ENCODE measurements around the gene PPFIBP1.
"Not testable (repeated sequence)": the region's sequence is repeated elsewhere in the genome, so short reads cannot be mapped to it uniquely, and the experiment has no call there.

The PPFIBP1 gene

DNA sequence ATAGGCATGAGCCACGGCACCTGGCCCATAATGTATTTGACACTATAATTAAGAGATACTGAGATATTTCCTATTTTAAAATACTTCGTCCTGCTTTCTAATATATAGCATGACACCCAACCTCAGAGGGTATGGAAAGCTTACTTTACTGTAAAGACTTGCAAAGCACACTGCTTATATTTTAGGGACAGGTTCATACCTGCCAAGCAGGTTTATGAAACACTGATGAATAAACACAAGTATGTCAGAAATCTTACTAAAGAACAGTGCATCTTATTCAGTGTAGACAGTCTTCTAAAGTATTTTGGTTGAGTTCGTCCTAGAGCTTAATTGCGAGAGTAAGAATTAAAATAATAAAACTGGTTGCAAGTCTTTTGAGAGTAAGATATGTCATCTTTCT, 65.4 kb downstream of the PPFIBP1 start:
- H3K4me3 ChIP-seq (ENCODE audit: low read depth, low read length): no peak overlapping the region
- TF ChIP-seq, protein P1, sequence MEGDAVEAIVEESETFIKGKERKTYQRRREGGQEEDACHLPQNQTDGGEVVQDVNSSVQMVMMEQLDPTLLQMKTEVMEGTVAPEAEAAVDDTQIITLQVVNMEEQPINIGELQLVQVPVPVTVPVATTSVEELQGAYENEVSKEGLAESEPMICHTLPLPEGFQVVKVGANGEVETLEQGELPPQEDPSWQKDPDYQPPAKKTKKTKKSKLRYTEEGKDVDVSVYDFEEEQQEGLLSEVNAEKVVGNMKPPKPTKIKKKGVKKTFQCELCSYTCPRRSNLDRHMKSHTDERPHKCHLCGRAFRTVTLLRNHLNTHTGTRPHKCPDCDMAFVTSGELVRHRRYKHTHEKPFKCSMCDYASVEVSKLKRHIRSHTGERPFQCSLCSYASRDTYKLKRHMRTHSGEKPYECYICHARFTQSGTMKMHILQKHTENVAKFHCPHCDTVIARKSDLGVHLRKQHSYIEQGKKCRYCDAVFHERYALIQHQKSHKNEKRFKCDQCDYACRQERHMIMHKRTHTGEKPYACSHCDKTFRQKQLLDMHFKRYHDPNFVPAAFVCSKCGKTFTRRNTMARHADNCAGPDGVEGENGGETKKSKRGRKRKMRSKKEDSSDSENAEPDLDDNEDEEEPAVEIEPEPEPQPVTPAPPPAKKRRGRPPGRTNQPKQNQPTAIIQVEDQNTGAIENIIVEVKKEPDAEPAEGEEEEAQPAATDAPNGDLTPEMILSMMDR (IDR thresholded peaks at IDR 0.05; ENCODE audit: borderline replicate concordance, insufficient read depth, low read depth, low read length): no peak

DNA sequence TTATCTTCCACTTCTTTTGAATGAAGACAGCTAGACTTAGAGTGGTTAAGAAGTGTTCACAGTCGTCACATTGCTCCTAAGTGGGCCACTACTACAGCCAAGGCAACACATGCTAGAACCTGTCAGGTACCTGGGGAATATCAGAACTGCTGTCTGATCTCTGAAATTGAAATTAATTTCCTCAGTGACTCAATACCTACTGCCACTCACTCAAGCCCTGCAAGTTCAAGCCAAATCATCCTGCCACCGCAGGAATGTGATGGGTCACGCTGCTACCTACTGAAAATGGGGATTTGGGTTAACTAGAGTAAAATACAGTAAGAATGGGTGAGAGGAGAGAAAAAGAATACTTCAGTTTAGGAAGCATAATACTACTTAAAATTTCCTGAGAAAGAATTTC, 67.7 kb downstream of the PPFIBP1 start:
- not testable (repeated sequence) for H3K4me3 ChIP-seq (ENCODE audit: low read depth, low read length)

DNA sequence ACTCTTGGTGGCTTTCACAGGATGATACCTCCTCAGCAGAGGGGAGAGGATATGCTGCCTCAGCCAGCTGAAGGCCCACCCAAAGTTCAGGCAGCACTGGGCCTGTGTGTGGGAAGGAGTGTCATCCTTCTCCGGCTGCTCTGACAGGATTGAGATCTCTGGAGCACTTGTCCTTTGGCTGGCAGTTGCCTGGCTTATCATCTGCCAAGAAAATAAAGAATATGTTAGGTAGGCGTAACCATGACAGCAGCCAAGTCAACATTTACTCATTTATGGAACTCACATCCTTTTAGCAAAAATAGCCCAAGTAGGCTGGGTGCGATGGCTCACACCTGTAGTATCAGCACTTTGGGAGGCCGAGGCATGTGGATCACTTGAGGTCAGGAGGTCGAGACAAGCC, 68.5 kb downstream of the PPFIBP1 start:
- no peak overlapping the region for H3K4me3 ChIP-seq (ENCODE audit: low read depth, low read length)
- TF ChIP-seq, protein P1 (IDR thresholded peaks at IDR 0.05; ENCODE audit: borderline replicate concordance, insufficient read depth, low read depth, low read length): no peak

DNA sequence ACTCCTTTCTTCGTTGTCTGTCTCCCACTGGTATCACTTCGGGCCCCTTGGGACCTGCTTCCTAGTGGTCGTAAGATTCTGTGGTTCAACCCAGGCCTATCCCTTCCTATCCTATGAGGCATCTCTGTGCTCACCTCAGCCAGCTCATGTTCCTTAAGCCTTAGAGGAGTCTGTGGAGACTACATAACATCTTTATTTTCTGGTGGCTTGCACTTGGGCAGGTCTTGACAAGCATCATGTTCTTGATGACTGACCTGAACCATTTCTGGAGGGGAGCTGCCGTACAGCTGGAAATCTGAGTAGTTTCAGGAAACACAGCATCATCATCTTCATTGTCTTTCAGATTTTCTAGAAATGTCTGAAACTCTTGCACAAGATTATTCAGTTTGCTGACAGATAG, 69.3 kb downstream of the PPFIBP1 start:
- no peak overlapping the region for H3K4me3 ChIP-seq (ENCODE audit: low read depth, low read length)
- TF ChIP-seq, protein P1 (IDR thresholded peaks at IDR 0.05; ENCODE audit: borderline replicate concordance, insufficient read depth, low read depth, low read length): no peak

DNA sequence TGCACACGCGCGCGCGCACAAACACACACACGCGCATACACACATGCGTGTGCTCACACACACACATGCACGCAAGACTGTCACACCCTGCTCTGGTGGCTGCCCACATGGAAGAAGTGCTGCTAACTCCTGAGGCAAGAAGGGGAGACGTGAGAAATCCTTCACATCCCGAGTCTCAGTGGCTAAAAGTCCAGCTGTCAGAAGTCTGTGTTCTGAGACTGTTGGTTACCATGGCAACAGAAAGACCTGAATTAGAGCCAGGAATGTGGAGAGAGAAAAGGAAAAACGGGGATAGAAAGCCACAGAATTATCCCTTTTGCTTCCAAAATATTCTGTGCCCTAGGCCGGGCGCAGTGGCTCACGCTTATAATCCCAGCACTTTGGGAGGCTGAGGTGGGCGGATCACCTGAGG, 71.2 kb downstream of the PPFIBP1 start:
- TF ChIP-seq, protein P1 (IDR thresholded peaks at IDR 0.05; ENCODE audit: borderline replicate concordance, insufficient read depth, low read depth, low read length): no peak
- no peak overlapping the region for H3K4me3 ChIP-seq (ENCODE audit: low read depth, low read length)

DNA sequence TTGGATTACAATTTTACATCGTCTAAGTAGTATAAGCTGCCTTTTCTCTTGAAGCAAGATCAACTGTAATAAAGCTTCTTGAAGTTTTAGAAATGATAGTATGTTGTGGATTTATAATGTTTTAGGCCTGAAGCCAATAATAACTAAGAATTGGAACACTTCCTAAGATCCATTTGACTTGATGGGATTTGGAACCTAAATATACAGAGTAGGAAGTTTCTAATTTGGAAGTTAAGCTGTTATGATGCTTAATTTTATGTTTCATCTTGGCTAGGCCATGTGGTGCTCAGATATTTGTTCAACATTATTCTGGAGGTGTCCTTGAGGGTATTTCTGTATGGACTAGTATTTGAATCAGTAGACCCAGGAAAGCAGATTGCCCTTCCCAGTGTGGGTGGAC, 74.9 kb downstream of the PPFIBP1 start:
- H3K4me3 ChIP-seq (ENCODE audit: low read depth, low read length): not testable (repeated sequence)

DNA sequence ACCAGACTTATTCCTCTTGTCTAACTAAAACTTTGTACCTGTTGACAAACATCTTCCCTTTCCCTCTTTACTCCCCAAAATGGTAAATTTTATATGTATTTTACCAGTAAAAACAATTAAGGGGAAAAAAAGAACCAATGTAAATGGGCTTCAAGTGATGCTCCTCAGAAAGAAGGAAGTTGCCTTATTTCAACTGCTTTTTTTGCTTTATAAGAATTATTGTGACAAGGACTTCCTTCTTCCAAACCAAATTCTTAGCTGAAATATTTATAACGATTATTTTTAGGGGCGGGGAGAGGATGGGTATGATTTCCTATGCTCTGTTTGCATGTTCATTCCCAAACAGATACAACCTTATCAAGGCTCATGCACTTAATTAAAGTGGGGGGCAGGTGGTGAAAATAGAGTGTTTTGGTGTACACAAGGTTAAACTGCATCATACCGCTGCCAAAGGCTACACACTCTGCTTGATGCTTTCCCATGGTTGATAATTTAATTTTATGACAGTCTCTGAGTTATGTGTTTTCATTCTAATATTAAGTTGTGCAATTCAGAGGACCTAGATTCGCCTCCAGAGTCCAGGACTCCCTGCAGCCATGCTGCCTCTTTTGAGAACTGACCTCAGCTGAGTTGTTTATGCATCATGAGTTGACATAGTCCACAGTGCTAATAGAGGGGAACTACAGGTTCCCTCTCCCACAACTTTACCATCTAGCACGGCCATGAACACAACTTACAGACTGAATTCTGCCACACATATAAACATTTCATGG, 77.2 kb downstream of the PPFIBP1 start:
- not testable (repeated sequence) for H3K4me3 ChIP-seq (ENCODE audit: low read depth, low read length)

DNA sequence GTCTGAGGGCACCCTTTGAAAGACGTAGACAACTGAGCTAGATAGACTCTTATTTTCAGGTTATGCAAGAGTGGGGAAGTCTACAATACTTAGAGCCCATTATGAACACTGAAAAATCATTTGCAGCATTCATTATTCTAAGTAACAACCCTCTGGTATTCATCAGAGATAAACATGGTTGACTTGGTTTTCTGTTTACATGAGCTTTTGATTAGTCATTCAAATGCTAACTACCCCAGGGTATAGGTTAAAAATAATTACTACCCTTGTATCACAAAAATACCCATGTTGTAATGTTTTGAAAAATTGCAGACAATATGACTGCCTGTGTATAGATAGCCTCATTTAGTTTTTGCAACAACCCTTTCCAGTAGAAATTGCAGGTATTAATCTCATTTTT, 78.5 kb downstream of the PPFIBP1 start:
- H3K4me3 ChIP-seq (ENCODE audit: low read depth, low read length): no peak overlapping the region
- TF ChIP-seq, protein P1 (IDR thresholded peaks at IDR 0.05; ENCODE audit: borderline replicate concordance, insufficient read depth, low read depth, low read length): no peak

DNA sequence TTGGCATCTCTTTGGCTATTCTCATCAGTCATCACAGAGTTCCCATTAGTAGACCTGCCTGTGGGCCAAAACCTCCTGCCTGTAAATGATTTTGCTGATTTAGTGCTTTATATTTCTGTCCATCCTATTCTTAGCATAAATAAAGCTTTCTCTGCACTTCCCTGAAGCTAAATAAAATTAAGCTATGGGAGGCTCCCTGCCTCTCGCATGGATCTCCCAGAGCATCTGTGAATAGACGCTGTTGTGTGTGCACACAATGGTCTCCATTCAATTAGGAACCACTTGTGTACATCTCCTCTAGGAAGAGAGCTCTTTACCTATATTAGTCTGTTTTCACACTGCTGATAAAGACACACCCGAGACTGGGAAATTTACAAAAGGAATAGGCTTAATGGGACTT, 80.4 kb downstream of the PPFIBP1 start:
- no peak overlapping the region for H3K4me3 ChIP-seq (ENCODE audit: low read depth, low read length)
- TF ChIP-seq, protein P1 (IDR thresholded peaks at IDR 0.05; ENCODE audit: borderline replicate concordance, insufficient read depth, low read depth, low read length): no peak

Measured in GM12875 (cell line).